Pancreas (tissue), 10 donors: ENCODE measurements around the gene TFF3. TPM values are rescaled to one million over a fixed set of nuclear protein-coding genes. Genes with fewer than 3 reads are reported as not detected.
A peak's percentile ranks its signal among the peaks of the same experiment; 100 is the strongest.

Experiments used
- ATAC-seq, 4 donors: fragments of 200-7000 bp; cut with Tn5 transposase; one replicate each; pipeline versions ENCODE4 v1.8.0 to v1.9.1; 2020; ENCODE audit warnings: mild to moderate bottlenecking in 4 of 4, moderate library complexity in 4 of 4
- DNase-seq, 6 donors: peaks; one replicate each; pipeline ENCODE4 v3.0.0-alpha.2; 2020
- FAIRE-seq: peaks from 2 replicates; lab custom pipeline; 2012; peaks lifted over from hg19 to GRCh38; lab: Jason Lieb, UNC
- H3K27ac ChIP-seq, 4 donors: fragments of 200-600 bp; sonication (generic); 1 replicate in 3 of 4; 2 replicates in 1 of 4; pipeline versions ENCODE4 v1.5.0 to v1.8.0; 2020
- H3K27me3 ChIP-seq, 4 donors: fragments of 200-600 bp; one replicate each; pipeline ENCODE4 v1.8.0; 2021
- H3K36me3 ChIP-seq, 3 donors: fragments of 200-600 bp; sonication (generic) in 1 of 3; one replicate each; pipeline versions ENCODE4 v1.5.0 to v1.8.0; 2020 to 2021
- H3K4me1 ChIP-seq, 3 donors: fragments of 200-600 bp; one replicate each; pipeline ENCODE4 v1.8.0; 2021
- H3K4me3 ChIP-seq, 4 donors: fragments of 200-600 bp; sonication (generic) in 2 of 4; one replicate each; pipeline versions ENCODE4 v1.5.0 to v1.8.0; 2020 to 2021
- H3K9me3 ChIP-seq, 4 donors: fragments of 200-600 bp; one replicate each; pipeline ENCODE4 v1.8.0; 2021
- CTCF ChIP-seq, 4 donors: fragments of 200-600 bp; sonication (generic) in 3 of 4; IDR thresholded peaks; one replicate each; pipeline versions ENCODE4 v1.5.0 to v1.8.0; 2021; ENCODE audit warnings: antibody characterized with exemption in 4 of 4
- WGBS, 2 donors: extraction: QIAGEN DNeasy Blood & Tissue Kit; methylation state at CpG; one replicate each; pipeline ENCODE4 v1.1.7; 2013; 5-methylcytosine and 5-hydroxymethylcytosine counted together
- intact Hi-C, 3 donors: fragments of 100-400 bp; cut with DNase I; formaldehyde crosslinking; loops; one replicate each; pipeline versions ENCODE4 v1.11.1 to v1.14.2; 2022
- polyA plus RNA-seq, 2 donors: library from polyadenylated mRNA; stranded (reverse); fragments of 200-250 nt; gene quantifications; one replicate each; pipeline ENCODE4 v1.2.3, GENCODE V29; 2013
- total RNA-seq, 6 donors: library from RNA; stranded (reverse); fragmentation: NEBNext Ultra II Directional in 4 of 6; extraction: Animal tissue kit (Norgen Biotek cat#: 25700) in 4 of 6; gene quantifications; one replicate each; pipeline versions ENCODE4 v1.2.1 to v1.2.4, GENCODE V29; 2021 to 2023
- donor health status: healthy with polysubstance abuse.
- donor health status: DM: no; HTN: no; CAD: no; lungs with moderate emphysema.
- donor health status: DM: no; HTN: no; CAD: no.
- donor health status: control.
- donor health status: control.
- donor health status: Bipolar disorder and iron deficiency.
- donor health status: DM: yes; HTN: yes; CAD: no.
- donor health status: DM: no; HTN: no; CAD: no.
- donor health status: DM: no; HTN: no; CAD: no.
- donor health status: DM: yes; HTN: yes; CAD: no.

Gene TFF3
- total and polyA plus RNA-seq, 8 donors = 5.9 to 51.9 (median 11.3) TPM

DNA sequence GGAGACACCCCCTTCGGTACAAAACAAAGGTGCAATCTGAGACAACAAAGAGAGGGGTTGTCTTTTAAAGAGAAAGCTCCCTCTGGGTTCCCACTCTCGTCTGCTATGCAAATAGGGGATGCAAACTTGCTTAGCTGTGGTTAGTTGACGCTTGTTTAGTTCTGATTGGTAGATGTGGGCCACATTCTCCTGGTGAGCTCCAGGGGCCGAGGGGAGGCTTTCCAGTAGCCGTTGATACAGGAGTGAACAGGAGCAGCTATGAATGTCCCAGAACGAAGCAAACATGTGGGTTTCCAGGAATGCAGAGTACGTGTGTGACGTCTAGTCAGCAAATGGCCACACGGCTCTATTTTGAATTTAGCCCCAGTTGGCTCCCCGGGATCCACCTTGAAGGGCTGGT lies 20.8 kb upstream of the TFF3 start:
- H3K27ac ChIP-seq = no peak overlapping the region
- 54 to 64% methylated on average over 10 of the region's 10 CpGs for WGBS, 2 donors
- no peaks in the 10 kb centered on the region for H3K27me3 ChIP-seq
- no peaks in the 10 kb centered on the region for H3K4me1 ChIP-seq
- ATAC-seq (no peak), DNase-seq (no peak), FAIRE-seq (no peak)
- no peaks in the 10 kb centered on the region for H3K9me3 ChIP-seq
- intact Hi-C loops = loop anchor here in 1 of 3 donors (10.0 kb wide), 1 partner anchor 109 kb away; no protein-coding TSS in a partner anchor
- no peaks in the 10 kb centered on the region for H3K36me3 ChIP-seq
- no peak for TF ChIP-seq CTCF (IDR thresholded peaks at IDR 0.05)
- H3K4me3 ChIP-seq = no peak overlapping the region

DNA sequence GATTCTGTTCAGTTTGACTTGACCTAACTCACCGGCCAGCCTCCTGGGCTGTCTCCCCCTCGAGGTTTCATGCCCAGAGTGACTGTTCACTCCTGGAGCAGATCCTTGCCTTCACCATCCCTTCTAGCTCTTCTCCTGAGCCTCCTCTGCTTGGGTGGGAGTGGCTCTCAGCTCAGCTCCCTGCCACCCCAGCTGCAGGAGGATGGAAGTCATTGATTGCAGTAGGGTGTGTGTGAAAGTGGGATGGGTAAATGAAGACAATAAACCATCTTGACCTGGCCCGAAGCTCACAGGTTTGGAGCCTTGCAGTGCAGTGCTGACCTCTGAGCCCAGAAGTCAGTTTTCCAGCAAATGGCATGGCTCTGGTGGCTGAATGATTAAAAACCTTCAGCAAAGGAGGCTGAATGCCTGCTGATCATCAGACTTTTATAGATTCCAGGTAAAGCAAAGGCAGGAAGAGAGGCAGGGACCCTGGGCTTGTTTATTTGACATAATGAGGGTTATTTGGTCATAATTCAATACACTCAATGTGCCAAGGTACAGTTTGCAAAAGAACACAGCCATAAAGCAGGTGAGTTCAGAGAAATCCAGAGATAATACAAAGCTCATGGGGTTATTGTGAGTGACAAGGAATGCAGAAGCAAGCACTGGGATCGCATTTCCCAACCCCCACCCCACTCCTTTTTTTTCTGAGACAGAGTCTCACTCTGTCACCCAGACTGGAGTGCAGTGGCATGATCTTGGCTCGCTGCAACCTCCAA lies 17.5 kb upstream of the TFF3 start:
- FAIRE-seq (no peak), DNase-seq (peak in 1 of 6 donors; percentile 4), ATAC-seq (no peak)
- no peak for TF ChIP-seq CTCF (IDR thresholded peaks at IDR 0.05)
- Histone ChIP-seq H3K27me3 (no peaks in the 10 kb centered on the region), H3K9me3 (no peaks in the 10 kb centered on the region), H3K4me1 (no peaks in the 10 kb centered on the region), H3K27ac (no peak overlapping the region), H3K4me3 (no peak overlapping the region), H3K36me3 (no peaks in the 10 kb centered on the region)
- intact Hi-C loops = loop anchor here in 1 of 3 donors (10.0 kb wide), 1 partner anchor 112 kb away; no protein-coding TSS in a partner anchor
- WGBS, 2 donors = 78 to 82% methylated on average over 5 of the region's 5 CpGs

DNA sequence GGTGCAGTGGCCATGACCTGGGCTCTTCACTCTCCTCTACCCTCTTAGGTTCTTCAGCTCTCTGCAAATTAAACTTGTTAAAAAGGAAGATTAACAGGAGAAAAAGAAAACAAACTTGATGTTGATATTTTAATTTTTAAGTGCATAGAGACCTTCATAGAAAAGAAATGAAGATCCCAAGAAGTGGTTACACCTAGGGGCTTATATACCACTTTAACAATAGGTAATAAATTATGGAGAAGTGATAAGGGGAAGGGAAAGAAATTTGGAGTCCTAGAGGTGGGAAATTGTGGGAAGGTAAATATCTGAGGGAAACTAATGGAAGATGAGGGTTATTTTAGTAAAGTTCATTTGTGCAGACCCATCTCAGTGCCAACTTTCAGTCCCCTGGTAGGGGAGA lies 16.5 kb upstream of the TFF3 start:
- FAIRE-seq = no peak

DNA sequence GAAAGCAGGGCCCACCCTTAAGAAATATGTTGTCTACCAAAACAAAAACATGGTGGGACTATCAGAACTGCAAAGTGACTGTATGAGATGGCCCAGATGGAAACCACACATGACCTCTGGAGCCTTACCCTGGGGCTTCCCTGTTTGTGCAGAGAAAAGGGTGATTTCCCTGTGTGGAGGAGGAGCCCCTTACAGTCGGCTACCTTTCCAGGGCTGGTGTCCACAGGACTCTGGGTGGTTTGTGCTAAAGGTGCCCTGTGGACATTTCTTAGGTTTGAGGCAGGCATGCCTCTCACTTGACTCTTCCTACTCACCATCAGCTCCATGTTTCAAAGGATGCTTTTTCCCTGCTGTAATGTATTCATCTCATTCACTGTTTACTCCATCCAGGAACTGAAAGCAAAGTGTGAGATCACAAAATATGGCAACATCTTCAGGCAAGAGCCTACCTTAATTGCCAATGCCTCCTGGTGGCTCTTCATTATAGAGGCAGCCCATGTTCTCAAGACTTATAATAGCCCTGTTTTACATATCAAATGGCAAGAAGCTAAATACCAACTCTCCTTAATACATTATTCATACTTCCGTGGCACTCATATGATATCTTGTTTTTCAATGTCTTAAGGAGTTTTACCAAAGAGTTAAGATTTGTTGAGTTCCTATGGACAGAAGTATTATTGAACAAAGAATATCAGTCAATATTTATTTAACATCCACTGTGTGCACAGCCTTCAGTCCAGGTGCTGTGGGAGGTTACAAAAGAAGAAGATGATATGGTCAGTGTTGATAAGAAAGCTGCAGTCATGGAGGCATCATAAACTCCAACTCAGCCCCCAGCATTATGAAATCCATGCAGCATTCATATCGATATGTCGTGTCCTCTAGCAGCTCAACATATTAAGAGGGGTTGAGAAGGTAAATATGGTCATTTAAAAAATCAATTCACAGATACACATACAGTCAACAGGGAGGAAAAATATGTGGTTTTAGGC lies 15.5 kb upstream of the TFF3 start:
- FAIRE-seq (no peak), DNase-seq (peak in 1 of 6 donors; percentile 5), ATAC-seq (peak in 2 of 4 donors; percentile 47 to 66)
- H3K27ac ChIP-seq = no peak overlapping the region
- 44 to 46% methylated on average over 4 of the region's 4 CpGs for WGBS, 2 donors
- no peaks in the 10 kb centered on the region for H3K36me3 ChIP-seq
- H3K9me3 ChIP-seq = no peaks in the 10 kb centered on the region
- no peak overlapping the region for H3K4me3 ChIP-seq
- intact Hi-C loops = loop anchor here in 1 of 3 donors (10.0 kb wide), 1 partner anchor 114 kb away; no protein-coding TSS in a partner anchor
- H3K27me3 ChIP-seq = no peaks in the 10 kb centered on the region
- no peak for TF ChIP-seq CTCF (IDR thresholded peaks at IDR 0.05)
- no peaks in the 10 kb centered on the region for H3K4me1 ChIP-seq

More for the DNA sequence above, 16.5 kb upstream of the TFF3 start:
- Histone ChIP-seq H3K9me3 (no peaks in the 10 kb centered on the region), H3K4me1 (no peaks in the 10 kb centered on the region), H3K27me3 (no peaks in the 10 kb centered on the region), H3K4me3 (no peak overlapping the region), H3K27ac (no peak overlapping the region), H3K36me3 (no peaks in the 10 kb centered on the region)
- ATAC-seq (no peak), DNase-seq (no peak)
- intact Hi-C loops = loop anchor here in 1 of 3 donors (10.0 kb wide), 1 partner anchor 113 kb away; no protein-coding TSS in a partner anchor
- no peak for TF ChIP-seq CTCF (IDR thresholded peaks at IDR 0.05)
